ENCODE data around the gene ZNF281. TPM values are rescaled to one million over a fixed set of nuclear protein-coding genes. Genes with fewer than 3 reads are reported as not detected.
A peak's percentile ranks its signal among the peaks of the same experiment; 100 is the strongest.

ZNF281 gene
- total and polyA plus RNA-seq, 9 of the 15 experiments (the other 6 are each of a cell fraction or from before 2014, with no cell fraction given) = 9.6 to 24.9 (median 16.5) TPM

DNA sequence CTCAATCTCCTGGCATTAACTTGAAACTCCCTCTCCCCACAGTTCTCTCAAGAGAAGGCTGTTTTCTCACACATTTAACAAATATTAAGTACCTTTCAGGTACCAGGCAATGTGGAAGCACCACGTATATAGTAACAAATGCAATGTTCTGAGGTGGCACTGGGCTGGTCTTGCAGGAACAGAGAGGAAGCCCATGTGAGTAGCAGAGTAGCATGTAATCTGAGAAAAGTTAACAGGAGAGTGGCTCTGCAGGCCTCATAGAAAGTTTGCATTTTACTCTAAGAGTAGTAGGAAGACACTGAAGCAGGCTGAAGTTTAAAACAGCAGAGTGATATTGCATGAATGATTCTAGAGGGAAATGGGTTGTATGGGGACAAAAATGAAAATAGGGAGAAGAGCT, 21.0 kb downstream of the ZNF281 start:
- 5% methylated on average over 1 of the region's 1 CpG for WGBS (ENCODE audit: insufficient coverage, low coverage, missing lambda C conversion rate)
- no peaks in the 10 kb centered on the region for H3K9me3 ChIP-seq (replicated peaks; ENCODE audit: control insufficient read depth, insufficient read depth, low read depth, low read length)
- no peaks in the 10 kb centered on the region for H3K4me1 ChIP-seq (replicated peaks in 1 of 2; ENCODE audit: control insufficient read depth in 2 of 2, insufficient read depth in 2 of 2, low read length in 2 of 2)
- TF ChIP-seq, protein P1, sequence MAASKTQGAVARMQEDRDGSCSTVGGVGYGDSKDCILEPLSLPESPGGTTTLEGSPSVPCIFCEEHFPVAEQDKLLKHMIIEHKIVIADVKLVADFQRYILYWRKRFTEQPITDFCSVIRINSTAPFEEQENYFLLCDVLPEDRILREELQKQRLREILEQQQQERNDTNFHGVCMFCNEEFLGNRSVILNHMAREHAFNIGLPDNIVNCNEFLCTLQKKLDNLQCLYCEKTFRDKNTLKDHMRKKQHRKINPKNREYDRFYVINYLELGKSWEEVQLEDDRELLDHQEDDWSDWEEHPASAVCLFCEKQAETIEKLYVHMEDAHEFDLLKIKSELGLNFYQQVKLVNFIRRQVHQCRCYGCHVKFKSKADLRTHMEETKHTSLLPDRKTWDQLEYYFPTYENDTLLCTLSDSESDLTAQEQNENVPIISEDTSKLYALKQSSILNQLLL (CRISPR knock-in tag; IDR thresholded peaks at IDR 0.05; ENCODE audit: borderline replicate concordance) = no peak
- no peak for TF ChIP-seq SMARCA5 (IDR thresholded peaks at IDR 0.05)
- no peak for TF ChIP-seq RBBP5 (IDR thresholded peaks at IDR 0.05; ENCODE audit: borderline replicate concordance, insufficient read depth, low read length, poor library complexity, severe bottlenecking)
- TF ChIP-seq, protein P2, sequence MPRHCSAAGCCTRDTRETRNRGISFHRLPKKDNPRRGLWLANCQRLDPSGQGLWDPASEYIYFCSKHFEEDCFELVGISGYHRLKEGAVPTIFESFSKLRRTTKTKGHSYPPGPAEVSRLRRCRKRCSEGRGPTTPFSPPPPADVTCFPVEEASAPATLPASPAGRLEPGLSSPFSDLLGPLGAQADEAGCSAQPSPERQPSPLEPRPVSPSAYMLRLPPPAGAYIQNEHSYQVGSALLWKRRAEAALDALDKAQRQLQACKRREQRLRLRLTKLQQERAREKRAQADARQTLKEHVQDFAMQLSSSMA (CRISPR knock-in tag; IDR thresholded peaks at IDR 0.05) = no peak
- no peak for TF ChIP-seq NBN (IDR thresholded peaks at IDR 0.05; ENCODE audit: low read depth)
- TF ChIP-seq ETS2 (tag; IDR thresholded peaks at IDR 0.05; ENCODE audit: borderline replicate concordance, poor library complexity, severe bottlenecking) = no peak
- no peak for TF ChIP-seq HMG20A (CRISPR knock-in tag; conservative IDR thresholded peaks at IDR 0.05)
- TF ChIP-seq ATF1 (CRISPR knock-in tag; IDR thresholded peaks at IDR 0.05) = no peak
- TF ChIP-seq ATF1 (tag; IDR thresholded peaks at IDR 0.05) = no peak
- no peak for TF ChIP-seq NCOR1 (IDR thresholded peaks at IDR 0.05)
- TF ChIP-seq ZNF282 (CRISPR knock-in tag; IDR thresholded peaks at IDR 0.05) = no peak
- TF ChIP-seq MCM7 (IDR thresholded peaks at IDR 0.05) = no peak
- TF ChIP-seq, protein P3, sequence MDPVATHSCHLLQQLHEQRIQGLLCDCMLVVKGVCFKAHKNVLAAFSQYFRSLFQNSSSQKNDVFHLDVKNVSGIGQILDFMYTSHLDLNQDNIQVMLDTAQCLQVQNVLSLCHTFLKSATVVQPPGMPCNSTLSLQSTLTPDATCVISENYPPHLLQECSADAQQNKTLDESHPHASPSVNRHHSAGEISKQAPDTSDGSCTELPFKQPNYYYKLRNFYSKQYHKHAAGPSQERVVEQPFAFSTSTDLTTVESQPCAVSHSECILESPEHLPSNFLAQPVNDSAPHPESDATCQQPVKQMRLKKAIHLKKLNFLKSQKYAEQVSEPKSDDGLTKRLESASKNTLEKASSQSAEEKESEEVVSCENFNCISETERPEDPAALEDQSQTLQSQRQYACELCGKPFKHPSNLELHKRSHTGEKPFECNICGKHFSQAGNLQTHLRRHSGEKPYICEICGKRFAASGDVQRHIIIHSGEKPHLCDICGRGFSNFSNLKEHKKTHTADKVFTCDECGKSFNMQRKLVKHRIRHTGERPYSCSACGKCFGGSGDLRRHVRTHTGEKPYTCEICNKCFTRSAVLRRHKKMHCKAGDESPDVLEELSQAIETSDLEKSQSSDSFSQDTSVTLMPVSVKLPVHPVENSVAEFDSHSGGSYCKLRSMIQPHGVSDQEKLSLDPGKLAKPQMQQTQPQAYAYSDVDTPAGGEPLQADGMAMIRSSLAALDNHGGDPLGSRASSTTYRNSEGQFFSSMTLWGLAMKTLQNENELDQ (CRISPR knock-in tag; IDR thresholded peaks at IDR 0.05; ENCODE audit: borderline replicate concordance) = no peak
- no peak for TF ChIP-seq CEBPB (tag; IDR thresholded peaks at IDR 0.05)
- TF ChIP-seq, protein P4, sequence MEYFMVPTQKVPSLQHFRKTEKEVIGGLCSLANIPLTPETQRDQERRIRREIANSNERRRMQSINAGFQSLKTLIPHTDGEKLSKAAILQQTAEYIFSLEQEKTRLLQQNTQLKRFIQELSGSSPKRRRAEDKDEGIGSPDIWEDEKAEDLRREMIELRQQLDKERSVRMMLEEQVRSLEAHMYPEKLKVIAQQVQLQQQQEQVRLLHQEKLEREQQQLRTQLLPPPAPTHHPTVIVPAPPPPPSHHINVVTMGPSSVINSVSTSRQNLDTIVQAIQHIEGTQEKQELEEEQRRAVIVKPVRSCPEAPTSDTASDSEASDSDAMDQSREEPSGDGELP (CRISPR knock-in tag; IDR thresholded peaks at IDR 0.05; ENCODE audit: borderline replicate concordance) = no peak
- peaks cover 7 to 14% of the 10 kb centered on the region in 2 experiments; a peak in 4 of 5 replicates for H3K27me3 ChIP-seq (ENCODE audit: control insufficient read depth in 2 of 2, insufficient read depth in 2 of 2, low read length in 2 of 2)
- peak; percentile 40; the same call in 2 of the 3 replicates for ATAC-seq
- no peaks in the 10 kb centered on the region for H3K79me2 ChIP-seq (ENCODE audit: control insufficient read depth, insufficient read depth, low read length)
- no peak overlapping the region for H3K4me3 ChIP-seq
- intact Hi-C loops (cut with micrococcal nuclease) = no loop called here
- ChIA-PET CTCF (ENCODE audit: low intra/inter-chr PET ratio) (no interaction called here), POLR2A (interaction anchor here (0.6 to 1.8 kb wide), 2 partner anchors 9 to 24 kb away, joined by 3 to 4 read pairs; no protein-coding TSS in a partner anchor)
- no peaks in the 10 kb centered on the region for H3K9me1 ChIP-seq (ENCODE audit: control insufficient read depth, insufficient read depth, low read length)
- H2AFZ ChIP-seq (ENCODE audit: low read depth, low read length) = no peak overlapping the region
- in situ Hi-C loops (cut with MboI) = no loop called here
- no peaks in the 10 kb centered on the region; the same call in 1 of the 2 replicates for H4K20me1 ChIP-seq (replicated peaks; ENCODE audit: control insufficient read depth, insufficient read depth, low read length)
- no peak overlapping the region for H3K9ac ChIP-seq (ENCODE audit: insufficient read depth in 1 of 2, low read depth in 2 of 2, low read length in 2 of 2)
- no peaks in the 10 kb centered on the region for H3K36me3 ChIP-seq (ENCODE audit: control insufficient read depth, insufficient read depth, low read length)
- FAIRE-seq = no peak
- H3K4me2 ChIP-seq (ENCODE audit: insufficient read depth, low read length) = no peak overlapping the region
- no peak for DNase-seq (ENCODE audit: extremely low read depth in 1 of 4, low spot score in 3 of 4)
- BruUV-seq (replicated peaks) = no TSS peak
- H3K27ac ChIP-seq (ENCODE audit: extremely low read depth, low read depth, low read length) = no peak overlapping the region

Measured in K562 (cell line).